GM12878 (cell line): Measurements from ENCODE around the gene MAOA. TPM values are rescaled to one million over a fixed set of nuclear protein-coding genes. Genes with fewer than 3 reads are reported as not detected.

Source experiments
- ATAC-seq: fragments of 200-7000 bp; cut with Tn5 transposase; 3 replicates; pipeline ENCODE4 v1.9.1; 2020; ENCODE audit warnings: mild to moderate bottlenecking, moderate library complexity
- BruUV-seq: library from RNA; stranded (reverse); fragments of 400-500 nt; replicated peaks from 2 replicates; lab custom pipeline; 2021; lab: Mats Ljungman, UMichigan
- CTCF ChIA-PET: fragments of 300-600 bp; sonication (Branson Sonifier 250); formaldehyde crosslinking; extraction: SDS; loops from one replicate; lab custom pipeline; 2021; ENCODE audit warnings: inconsistent platforms; lab: Yijun Ruan, JAX
- POLR2A ChIA-PET: fragments of 350-600 bp; formaldehyde crosslinking; extraction: SDS; loops from one replicate; lab custom pipeline; 2021; ENCODE audit warnings: inconsistent platforms; lab: Charles Lee
- RAD21 ChIA-PET: fragments of 300-600 bp; sonication (Branson Sonifier 250); formaldehyde crosslinking; loops from one replicate; lab custom pipeline; 2023; ENCODE audit warnings: antibody characterized with exemption; ENCODE audit not compliant: unreplicated experiment; lab: Charles Lee
- SMC1A ChIA-PET: fragments of 300-600 bp; sonication (Branson Sonifier 250); formaldehyde crosslinking; loops from one replicate; lab custom pipeline; 2023; ENCODE audit not compliant: unreplicated experiment, uncharacterized antibody; lab: Charles Lee
- DNase-seq: peaks from one replicate; pipeline ENCODE4 v3.0.0-alpha.2; 2011; ENCODE audit warnings: low read depth, low spot score
- FAIRE-seq: peaks from 3 replicates; lab custom pipeline; 2011; peaks lifted over from hg19 to GRCh38; lab: Jason Lieb, UNC
- H2AFZ ChIP-seq: 2 replicates; pipeline ENCODE4 v1.6.0; 2011; ENCODE audit warnings: low read depth, low read length, control low read depth; ENCODE audit not compliant: control insufficient read depth
- H3K27ac ChIP-seq: 2 replicates; pipeline ENCODE4 v1.5.1; 2011; ENCODE audit warnings: control low read depth; ENCODE audit not compliant: control insufficient read depth, insufficient read depth
- H3K27me3 ChIP-seq, 2 experiments: replicated peaks in 1 of 2; 2 replicates each; pipeline versions ENCODE4 v1.6.0 to v1.6.1; 2011; ENCODE audit warnings: low read length in 1 of 2; ENCODE audit not compliant: control insufficient read depth in 2 of 2, insufficient read depth in 2 of 2
- H3K36me3 ChIP-seq, 2 experiments: 2 replicates each; pipeline ENCODE4 v1.5.1; 2011; ENCODE audit warnings: low read length in 1 of 2; ENCODE audit not compliant: control insufficient read depth in 2 of 2, insufficient read depth in 2 of 2
- H3K4me1 ChIP-seq: 2 replicates; pipeline ENCODE4 v1.6.1; 2011; ENCODE audit warnings: mild to moderate bottlenecking, low read length, moderate library complexity, mixed read lengths; ENCODE audit not compliant: control insufficient read depth, insufficient read depth
- H3K4me2 ChIP-seq: 2 replicates; pipeline ENCODE4 v1.6.0; 2011; ENCODE audit warnings: control low read depth; ENCODE audit not compliant: control insufficient read depth, insufficient read depth
- H3K4me3 ChIP-seq: fragments of 200-600 bp; sonication (generic); 2 replicates; pipeline ENCODE4 v1.5.1; 2016
- H3K79me2 ChIP-seq: 2 replicates; pipeline ENCODE4 v1.6.0; 2011; ENCODE audit warnings: low read length; ENCODE audit not compliant: control insufficient read depth, insufficient read depth
- H3K9ac ChIP-seq: 2 replicates; pipeline ENCODE4 v1.8.0; 2011; ENCODE audit warnings: low read length, control low read depth, mixed read lengths; ENCODE audit not compliant: control insufficient read depth, insufficient read depth
- H3K9me3 ChIP-seq: replicated peaks from 3 replicates; pipeline ENCODE4 v1.5.1; 2011; ENCODE audit warnings: mild to moderate bottlenecking, low read length; ENCODE audit not compliant: control insufficient read depth, insufficient read depth
- H4K20me1 ChIP-seq: 2 replicates; pipeline ENCODE4 v1.6.0; 2011; ENCODE audit not compliant: control insufficient read depth, insufficient read depth
- BACH1 ChIP-seq: fragments of 450-650 bp; IDR thresholded peaks from 2 replicates; pipeline ENCODE4 v1.6.1; 2017; ENCODE audit warnings: mild to moderate bottlenecking, borderline replicate concordance
- BHLHE40 ChIP-seq, 2 experiments: fragments of 450-650 bp in 1 of 2; IDR thresholded peaks; 2 replicates each; pipeline ENCODE4 v1.6.1; 2011 to 2017; ENCODE audit warnings: low read depth in 2 of 2, borderline replicate concordance in 1 of 2, improper control_type of control experiment in 1 of 2, low read length in 1 of 2, mild to moderate bottlenecking in 1 of 2
- CHD1 ChIP-seq: IDR thresholded peaks from 2 replicates; pipeline ENCODE4 v1.6.1; 2012; ENCODE audit warnings: low read depth, low read length, improper control_type of control experiment
- MXI1 ChIP-seq: fragments of 150-350 bp; IDR thresholded peaks from 2 replicates; pipeline ENCODE4 v1.6.1; 2011; ENCODE audit warnings: low read depth, mild to moderate bottlenecking, inconsistent platforms, low read length, improper control_type of control experiment
- MYB ChIP-seq: fragments of 150-350 bp; IDR thresholded peaks from 2 replicates; pipeline ENCODE4 v1.6.1; 2014; ENCODE audit warnings: mild to moderate bottlenecking, low read depth, low read length, borderline replicate concordance
- NR2F1 ChIP-seq: fragments of 450-650 bp; conservative IDR thresholded peaks from 2 replicates; pipeline ENCODE4 v1.6.1; 2017; ENCODE audit warnings: mild to moderate bottlenecking
- REST ChIP-seq: IDR thresholded peaks from 2 replicates; pipeline ENCODE4 v1.6.1; 2012; ENCODE audit warnings: mild to moderate bottlenecking, low read depth, low read length
- RUNX3 ChIP-seq: IDR thresholded peaks from 2 replicates; pipeline ENCODE4 v1.6.1; 2012; ENCODE audit warnings: low read length, inconsistent platforms
- SMARCA5 ChIP-seq: fragments of 450-650 bp; IDR thresholded peaks from 2 replicates; pipeline ENCODE4 v1.6.1; 2017; ENCODE audit warnings: mild to moderate bottlenecking
- SMC3 ChIP-seq: IDR thresholded peaks from 2 replicates; pipeline ENCODE4 v1.6.1; 2011; ENCODE audit warnings: low read length, improper control_type of control experiment, borderline replicate concordance
- SP1 ChIP-seq: IDR thresholded peaks from one replicate; pipeline ENCODE4 v1.6.1; 2011; ENCODE audit warnings: low read depth, low read length
- SRF ChIP-seq, 2 experiments: IDR thresholded peaks; 2 replicates each; pipeline ENCODE4 v1.6.1; 2011; ENCODE audit warnings: low read depth in 2 of 2, low read length in 2 of 2, mild to moderate bottlenecking in 1 of 2, moderate library complexity in 1 of 2
- WGBS: methylation state at CpG from one replicate; pipeline ENCODE4 v1.1.6; 2016; ENCODE audit warnings: low lambda C conversion rate; ENCODE audit not compliant: insufficient replicate concordance, insufficient coverage; ENCODE audit errors: missing lambda C conversion rate; 5-methylcytosine and 5-hydroxymethylcytosine counted together
- in situ Hi-C: fragments of 300-500 bp; cut with MboI; formaldehyde crosslinking; loops from 9 replicates; pipeline ENCODE4 v1.14.3; 2018; ENCODE audit warnings: mixed read lengths
- intact Hi-C: fragments of 100-400 bp; cut with micrococcal nuclease; formaldehyde crosslinking; loops from one replicate; pipeline ENCODE4 v1.14.2; 2022; ENCODE audit not compliant: unreplicated experiment
- polyA plus RNA-seq, 11 experiments: library from polyadenylated mRNA; depleted of rRNA in 4 of 11; unstranded in 6 of 11; stranded (reverse) in 5 of 11; fragments of >200 nt; fragmentation: Nextera tagmentation in 4 of 11; fragmentation: Illumina TruSeq in 1 of 11; extraction: Ambion mirVana in 4 of 11; extraction: Trizol in 1 of 11; gene quantifications; 1 replicate in 1 of 11; 2 replicates in 10 of 11; pipeline versions ENCODE4 v1.2.1 to v1.2.3, GENCODE V29; 2011 to 2016; ENCODE audit warnings: inconsistent platforms in 2 of 11, missing spikeins in 2 of 11, low read depth in 1 of 11
- total RNA-seq, 4 experiments: library from RNA; depleted of rRNA in 3 of 4; stranded (reverse); fragments of >200 nt in 3 of 4; fragmentation: Illumina TruSeq in 1 of 4; extraction: Trizol in 1 of 4; gene quantifications; 2 replicates each; pipeline versions ENCODE4 v1.2.1 to v1.2.3, GENCODE V29; 2013 to 2021
- TF ChIP-seq, protein P1 (sequence below): fragments of 450-650 bp; IDR thresholded peaks from 2 replicates; pipeline ENCODE4 v1.6.1; 2016; ENCODE audit warnings: mild to moderate bottlenecking

Gene MAOA
- total and polyA plus RNA-seq, 10 of the 15 experiments (the other 5 are each of a cell fraction or from before 2014, with no cell fraction given), result 0.02 to 0.51 (median 0.08) TPM; not detected in 7

- H3K79me2 ChIP-seq, result no peaks in the 10 kb centered on the region
- TF ChIP-seq NR2F1 (no peak), SMC3 (no peak), SP1 (no peak), RUNX3 (no peak), BACH1 (no peak), SRF (IDR thresholded peaks at IDR 0.05; ENCODE audit: low read depth in 2 of 2, low read length in 2 of 2) (no peak), SMARCA5 (no peak), BHLHE40 (IDR thresholded peaks at IDR 0.05; ENCODE audit: borderline replicate concordance in 1 of 2, low read depth in 2 of 2, low read length in 1 of 2) (no peak), CHD1 (no peak), REST (no peak), MYB (no peak), MXI1 (no peak)
- TF ChIP-seq, protein P1, sequence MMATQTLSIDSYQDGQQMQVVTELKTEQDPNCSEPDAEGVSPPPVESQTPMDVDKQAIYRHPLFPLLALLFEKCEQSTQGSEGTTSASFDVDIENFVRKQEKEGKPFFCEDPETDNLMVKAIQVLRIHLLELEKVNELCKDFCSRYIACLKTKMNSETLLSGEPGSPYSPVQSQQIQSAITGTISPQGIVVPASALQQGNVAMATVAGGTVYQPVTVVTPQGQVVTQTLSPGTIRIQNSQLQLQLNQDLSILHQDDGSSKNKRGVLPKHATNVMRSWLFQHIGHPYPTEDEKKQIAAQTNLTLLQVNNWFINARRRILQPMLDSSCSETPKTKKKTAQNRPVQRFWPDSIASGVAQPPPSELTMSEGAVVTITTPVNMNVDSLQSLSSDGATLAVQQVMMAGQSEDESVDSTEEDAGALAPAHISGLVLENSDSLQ, result no peak
- TF ChIP-seq, all 136 proteins: peak for 0
- Histone ChIP-seq H3K27me3 (no peaks in the 10 kb centered on the region), H3K36me3 (no peaks in the 10 kb centered on the region), H3K4me1 (no peaks in the 10 kb centered on the region), H3K4me3 (no peak overlapping the region), H3K9me3 (no peaks in the 10 kb centered on the region), H2AFZ (no peak overlapping the region), H4K20me1 (no peaks in the 10 kb centered on the region), H3K4me2 (no peak overlapping the region), H3K27ac (no peak overlapping the region), H3K9ac (no peak overlapping the region)
- in situ Hi-C loops (no loop called here), intact Hi-C loops (no loop called here)
- WGBS, result 38% methylated on average over 1 of the region's 1 CpG
- ChIA-PET CTCF (no interaction called here), RAD21 (no interaction called here), POLR2A (no interaction called here), SMC1A (no interaction called here)
- FAIRE-seq (no peak), DNase-seq (no peak), ATAC-seq (no peak)
- no TSS peak for BruUV-seq
Observed at GRCh38 chrX:43633081-43633480, 23.0 kb upstream of the MAOA start.
